ENCODE measurements around the gene LYPD6B. TPM values are rescaled to one million over a fixed set of nuclear protein-coding genes. Genes with fewer than 3 reads are reported as not detected.

The LYPD6B gene
- total RNA-seq, 1 experiment from 2014 or later = 35.8 TPM

GRCh38 chr2:149103081-149103620 lies 64.7 kb downstream of the LYPD6B start:
- Mint-ChIP-seq H3K4me3 (ENCODE audit: unreplicated experiment) (no peak overlapping the region), H3K27ac (ENCODE audit: unreplicated experiment) (no peak overlapping the region), H3K36me3 (ENCODE audit: insufficient read depth, unreplicated experiment) (peaks cover 5% of the 10 kb centered on the region), H3K4me1 (ENCODE audit: low read depth, unreplicated experiment) (no peaks in the 10 kb centered on the region), H3K9me3 (ENCODE audit: unreplicated experiment) (peaks cover 5% of the 10 kb centered on the region), H3K27me3 (ENCODE audit: insufficient read depth, unreplicated experiment) (no peaks in the 10 kb centered on the region)
- H3K36me3 ChIP-seq (ENCODE audit: control insufficient read depth, insufficient read depth, low read length) = no peaks in the 10 kb centered on the region
- no peak for DNase-seq
- H3K4me1 ChIP-seq = peaks cover 4% of the 10 kb centered on the region
- H3K9me3 ChIP-seq = 0 out of 2 replicates have a peak, but pooled peaks cover 12% of the 10 kb centered on the region
- no peak overlapping the region for H3K4me3 ChIP-seq (ENCODE audit: low read depth, low read length)
- no peak for TF ChIP-seq CTCF (IDR thresholded peaks at IDR 0.05; ENCODE audit: insufficient read depth in 1 of 2, low read depth in 1 of 2, low read length in 1 of 2, severe bottlenecking in 1 of 2, unreplicated experiment in 1 of 2)
- POLR2A ChIA-PET = no interaction called here
- BruUV-seq (replicated peaks) = no TSS peak
- intact Hi-C loops (cut with micrococcal nuclease; ENCODE audit: unreplicated experiment) = no loop called here
- CTCF ChIA-PET = no interaction called here
- H3K27me3 ChIP-seq (replicated peaks; ENCODE audit: control insufficient read depth, insufficient read depth, low read length) = no peaks in the 10 kb centered on the region

GRCh38 chr2:149104221-149104620 lies 65.7 kb downstream of the LYPD6B start:
- H3K36me3 Mint-ChIP-seq (ENCODE audit: insufficient read depth, unreplicated experiment) = peaks cover 5% of the 10 kb centered on the region
- Histone ChIP-seq H3K9me3 (0 out of 2 replicates have a peak, but pooled peaks cover 12% of the 10 kb centered on the region), H3K4me3 (ENCODE audit: low read depth, low read length) (no peak overlapping the region), H3K27me3 (replicated peaks; ENCODE audit: control insufficient read depth, insufficient read depth, low read length) (no peaks in the 10 kb centered on the region), H3K4me1 (peaks cover 4% of the 10 kb centered on the region), H3K36me3 (ENCODE audit: control insufficient read depth, insufficient read depth, low read length) (no peaks in the 10 kb centered on the region)
- CTCF ChIA-PET = no interaction called here
- POLR2A ChIA-PET = no interaction called here
- BruUV-seq (replicated peaks) = no TSS peak
- intact Hi-C loops (cut with micrococcal nuclease; ENCODE audit: unreplicated experiment) = no loop called here
- no peaks in the 10 kb centered on the region for H3K4me1 Mint-ChIP-seq (ENCODE audit: low read depth, unreplicated experiment)
- H3K4me3 Mint-ChIP-seq (ENCODE audit: unreplicated experiment) = no peak overlapping the region
- no peaks in the 10 kb centered on the region for H3K27me3 Mint-ChIP-seq (ENCODE audit: insufficient read depth, unreplicated experiment)
- TF ChIP-seq CTCF (IDR thresholded peaks at IDR 0.05; ENCODE audit: insufficient read depth in 1 of 2, low read depth in 1 of 2, low read length in 1 of 2, severe bottlenecking in 1 of 2, unreplicated experiment in 1 of 2) = no peak
- no peak overlapping the region for H3K27ac Mint-ChIP-seq (ENCODE audit: unreplicated experiment)
- peaks cover 9% of the 10 kb centered on the region for H3K9me3 Mint-ChIP-seq (ENCODE audit: unreplicated experiment)
- DNase-seq = no peak

- POLR2A ChIA-PET = no interaction called here
- Histone ChIP-seq H3K36me3 (ENCODE audit: control insufficient read depth, insufficient read depth, low read length) (no peaks in the 10 kb centered on the region), H3K4me1 (no peaks in the 10 kb centered on the region), H3K9me3 (no peaks in the 10 kb centered on the region), H3K27me3 (replicated peaks; ENCODE audit: control insufficient read depth, insufficient read depth, low read length) (no peaks in the 10 kb centered on the region; the same call in 1 of the 2 replicates), H3K4me3 (ENCODE audit: low read depth, low read length) (no peak overlapping the region)
- no peak for TF ChIP-seq CTCF (IDR thresholded peaks at IDR 0.05; ENCODE audit: insufficient read depth in 1 of 2, low read depth in 1 of 2, low read length in 1 of 2, severe bottlenecking in 1 of 2, unreplicated experiment in 1 of 2)
- Mint-ChIP-seq H3K4me3 (ENCODE audit: unreplicated experiment) (no peak overlapping the region), H3K4me1 (ENCODE audit: low read depth, unreplicated experiment) (no peaks in the 10 kb centered on the region), H3K27ac (ENCODE audit: unreplicated experiment) (no peak overlapping the region), H3K9me3 (ENCODE audit: unreplicated experiment) (peaks cover 9% of the 10 kb centered on the region), H3K36me3 (ENCODE audit: insufficient read depth, unreplicated experiment) (no peaks in the 10 kb centered on the region), H3K27me3 (ENCODE audit: insufficient read depth, unreplicated experiment) (no peaks in the 10 kb centered on the region)
- BruUV-seq (replicated peaks) = no TSS peak
- intact Hi-C loops (cut with micrococcal nuclease; ENCODE audit: unreplicated experiment) = no loop called here
- CTCF ChIA-PET = interaction anchor here (0.6 kb wide), 1 partner anchor 74 kb away, joined by 5 read pairs; no protein-coding TSS in a partner anchor
- DNase-seq = no peak
Observed at GRCh38 chr2:149112068-149112467, 73.6 kb downstream of the LYPD6B start.

Measured in Caco-2 (cell line).